DOHH2 (cell line): ENCODE data around the gene POFUT2.

Experiments used
- H3F3A ChIP-seq: fragments of 200-600 bp; sonication (generic), shearing (Covaris generic); 2 replicates; pipeline ENCODE4 v1.6.0; 2016; ENCODE audit warnings: antibody characterized with exemption, mild to moderate bottlenecking; ENCODE audit not compliant: control insufficient read depth, insufficient read depth
- H3K27ac ChIP-seq: fragments of 200-600 bp; sonication (generic); 2 replicates; pipeline ENCODE4 v1.5.1; 2014; ENCODE audit warnings: low read depth, mild to moderate bottlenecking, low read length, moderate library complexity
- H3K27me3 ChIP-seq: fragments of 200-600 bp; sonication (generic); 2 replicates; pipeline ENCODE4 v1.6.1; 2014; ENCODE audit warnings: mild to moderate bottlenecking, low read length, mixed read lengths; ENCODE audit not compliant: control insufficient read depth
- H3K36me3 ChIP-seq: fragments of 200-600 bp; sonication (generic); 2 replicates; pipeline ENCODE4 v1.6.1; 2014; ENCODE audit warnings: mild to moderate bottlenecking, low read length, moderate library complexity, mixed read lengths; ENCODE audit not compliant: control insufficient read depth
- H3K4me1 ChIP-seq: fragments of 200-600 bp; sonication (generic); 2 replicates; pipeline ENCODE4 v1.6.1; 2014; ENCODE audit warnings: mild to moderate bottlenecking, low read length, mixed read lengths; ENCODE audit not compliant: control insufficient read depth
- H3K4me2 ChIP-seq: fragments of 200-600 bp; sonication (generic); 2 replicates; pipeline ENCODE4 v1.6.0; 2014; ENCODE audit warnings: mild to moderate bottlenecking, low read length, moderate library complexity
- H3K4me3 ChIP-seq: fragments of 200-600 bp; sonication (generic); 2 replicates; pipeline ENCODE4 v1.5.1; 2014; ENCODE audit warnings: mild to moderate bottlenecking, low read length, mixed read lengths
- H3K79me2 ChIP-seq: fragments of 200-600 bp; sonication (generic); 2 replicates; pipeline ENCODE4 v1.6.1; 2014; ENCODE audit warnings: mild to moderate bottlenecking, low read length, mixed read lengths; ENCODE audit not compliant: control insufficient read depth
- H3K9me2 ChIP-seq: fragments of 200-600 bp; sonication (generic); replicated peaks from 2 replicates; pipeline ENCODE4 v1.6.1; 2014; ENCODE audit warnings: mild to moderate bottlenecking, low read length, mixed read lengths; ENCODE audit not compliant: control insufficient read depth
- H3K9me3 ChIP-seq: fragments of 200-600 bp; sonication (generic); 2 replicates; pipeline ENCODE4 v1.6.1; 2014; ENCODE audit warnings: antibody characterized with exemption, low read length, mixed read lengths; ENCODE audit not compliant: control insufficient read depth, insufficient read depth
- H4K20me1 ChIP-seq: fragments of 200-600 bp; sonication (generic); 2 replicates; pipeline ENCODE4 v1.6.0; 2014; ENCODE audit warnings: low read depth, mild to moderate bottlenecking, antibody characterized with exemption, low read length, moderate library complexity; ENCODE audit not compliant: control insufficient read depth, insufficient read depth
- CTCF ChIP-seq: fragments of 200-600 bp; sonication (generic); IDR thresholded peaks from one replicate; pipeline ENCODE4 v1.5.1; 2014; ENCODE audit warnings: antibody characterized with exemption, mild to moderate bottlenecking, low read depth, low read length; ENCODE audit not compliant: poor library complexity, severe bottlenecking
- EZH2phosphoT487 ChIP-seq: fragments of 200-600 bp; sonication (generic); IDR thresholded peaks from 2 replicates; pipeline ENCODE4 v1.6.1; 2017; ENCODE audit warnings: borderline replicate concordance, mild to moderate bottlenecking, antibody characterized with exemption, low read length, moderate library complexity, mixed read lengths

The POFUT2 gene

GRCh38 chr21:45319461-45320211, 31.9 kb upstream of the POFUT2 start:
- Histone ChIP-seq H3K9me2 (no peaks in the 10 kb centered on the region), H3K36me3 (no peaks in the 10 kb centered on the region), H3K4me2 (no peak overlapping the region), H3K4me1 (no peaks in the 10 kb centered on the region), H3K27me3 (no peaks in the 10 kb centered on the region), H3K27ac (no peak overlapping the region), H4K20me1 (no peaks in the 10 kb centered on the region), H3K4me3 (no peak overlapping the region), H3K79me2 (no peaks in the 10 kb centered on the region), H3K9me3 (no peaks in the 10 kb centered on the region), H3F3A (no peaks in the 10 kb centered on the region)
- no peak for TF ChIP-seq CTCF
- no peak for TF ChIP-seq EZH2phosphoT487

- H3K27ac ChIP-seq = no peak overlapping the region
- H3K4me1 ChIP-seq = no peaks in the 10 kb centered on the region
- TF ChIP-seq EZH2phosphoT487 (no peak), CTCF (no peak)
Observed at GRCh38 chr21:45318556-45319404, 31.1 kb upstream of the POFUT2 start.

GRCh38 chr21:45318146-45318555, 30.5 kb upstream of the POFUT2 start:
- H3K36me3 ChIP-seq = no peaks in the 10 kb centered on the region
- H3K79me2 ChIP-seq = no peaks in the 10 kb centered on the region
- no peaks in the 10 kb centered on the region for H3K4me1 ChIP-seq
- no peak overlapping the region for H3K4me2 ChIP-seq
- no peaks in the 10 kb centered on the region for H4K20me1 ChIP-seq
- no peaks in the 10 kb centered on the region for H3K9me2 ChIP-seq
- no peak for TF ChIP-seq EZH2phosphoT487
- no peak for TF ChIP-seq CTCF
- H3F3A ChIP-seq = no peaks in the 10 kb centered on the region
- no peaks in the 10 kb centered on the region for H3K9me3 ChIP-seq
- no peak overlapping the region for H3K27ac ChIP-seq
- H3K4me3 ChIP-seq = no peak overlapping the region
- no peaks in the 10 kb centered on the region for H3K27me3 ChIP-seq

More at GRCh38 chr21:45318556-45319404, 31.1 kb upstream of the POFUT2 start:
- Histone ChIP-seq H3K36me3 (no peaks in the 10 kb centered on the region), H3K79me2 (no peaks in the 10 kb centered on the region), H4K20me1 (no peaks in the 10 kb centered on the region), H3K4me2 (no peak overlapping the region), H3F3A (no peaks in the 10 kb centered on the region), H3K9me2 (no peaks in the 10 kb centered on the region), H3K27me3 (no peaks in the 10 kb centered on the region), H3K4me3 (no peak overlapping the region), H3K9me3 (no peaks in the 10 kb centered on the region)
